Type B pancreatic cell (in vitro differentiated cells): Measurements from ENCODE around the gene RXFP3. TPM values are rescaled to one million over a fixed set of nuclear protein-coding genes. Genes with fewer than 3 reads are reported as not detected.
A peak's percentile ranks its signal among the peaks of the same experiment; 100 is the strongest.

ENCODE experiments used
- DNase-seq: peaks from one replicate; pipeline ENCODE4 v3.0.0; 2021; ENCODE audit warnings: mixed read lengths; ENCODE audit not compliant: unreplicated experiment; ENCODE audit errors: extremely low spot score
- H3K27ac Mint-ChIP-seq: 2 replicates; pipeline ENCODE4 v1.8.0; 2021; ENCODE audit warnings: mild to moderate bottlenecking, mixed read lengths
- H3K27me3 Mint-ChIP-seq: 2 replicates; pipeline ENCODE4 v1.8.0; 2021; ENCODE audit warnings: mixed read lengths
- H3K36me3 Mint-ChIP-seq: 2 replicates; pipeline ENCODE4 v1.8.0; 2021; ENCODE audit warnings: mixed read lengths
- H3K4me1 Mint-ChIP-seq: one replicate; pipeline ENCODE4 v1.8.0; 2021; ENCODE audit warnings: mixed read lengths; ENCODE audit not compliant: unreplicated experiment
- H3K4me3 Mint-ChIP-seq: 2 replicates; pipeline ENCODE4 v1.8.0; 2021; ENCODE audit warnings: mild to moderate bottlenecking, mixed read lengths
- H3K9me3 Mint-ChIP-seq: 2 replicates; pipeline ENCODE4 v1.8.0; 2021; ENCODE audit warnings: mixed read lengths
- long read RNA-seq: library from polyadenylated mRNA; unstranded; transcript quantifications from one replicate; pipeline ENCODE4 v2.0.0, GENCODE V29; 2020
- total RNA-seq: library from RNA; stranded (reverse); gene quantifications from 2 replicates; pipeline ENCODE4 v1.2.1, GENCODE V29; 2021; ENCODE audit warnings: low replicate concordance
- TF ChIP-seq, protein P1 (sequence below): fragments of 200-600 bp; sonication (generic); conservative IDR thresholded peaks from 2 replicates; pipeline ENCODE4 v1.5.0; 2021; ENCODE audit warnings: antibody characterized with exemption, mild to moderate bottlenecking

Gene RXFP3, protein sequence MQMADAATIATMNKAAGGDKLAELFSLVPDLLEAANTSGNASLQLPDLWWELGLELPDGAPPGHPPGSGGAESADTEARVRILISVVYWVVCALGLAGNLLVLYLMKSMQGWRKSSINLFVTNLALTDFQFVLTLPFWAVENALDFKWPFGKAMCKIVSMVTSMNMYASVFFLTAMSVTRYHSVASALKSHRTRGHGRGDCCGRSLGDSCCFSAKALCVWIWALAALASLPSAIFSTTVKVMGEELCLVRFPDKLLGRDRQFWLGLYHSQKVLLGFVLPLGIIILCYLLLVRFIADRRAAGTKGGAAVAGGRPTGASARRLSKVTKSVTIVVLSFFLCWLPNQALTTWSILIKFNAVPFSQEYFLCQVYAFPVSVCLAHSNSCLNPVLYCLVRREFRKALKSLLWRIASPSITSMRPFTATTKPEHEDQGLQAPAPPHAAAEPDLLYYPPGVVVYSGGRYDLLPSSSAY
- total RNA-seq = 0.31 TPM in 1 of 2 replicates, not detected in the other
- long read RNA-seq = 0 reads

DNA sequence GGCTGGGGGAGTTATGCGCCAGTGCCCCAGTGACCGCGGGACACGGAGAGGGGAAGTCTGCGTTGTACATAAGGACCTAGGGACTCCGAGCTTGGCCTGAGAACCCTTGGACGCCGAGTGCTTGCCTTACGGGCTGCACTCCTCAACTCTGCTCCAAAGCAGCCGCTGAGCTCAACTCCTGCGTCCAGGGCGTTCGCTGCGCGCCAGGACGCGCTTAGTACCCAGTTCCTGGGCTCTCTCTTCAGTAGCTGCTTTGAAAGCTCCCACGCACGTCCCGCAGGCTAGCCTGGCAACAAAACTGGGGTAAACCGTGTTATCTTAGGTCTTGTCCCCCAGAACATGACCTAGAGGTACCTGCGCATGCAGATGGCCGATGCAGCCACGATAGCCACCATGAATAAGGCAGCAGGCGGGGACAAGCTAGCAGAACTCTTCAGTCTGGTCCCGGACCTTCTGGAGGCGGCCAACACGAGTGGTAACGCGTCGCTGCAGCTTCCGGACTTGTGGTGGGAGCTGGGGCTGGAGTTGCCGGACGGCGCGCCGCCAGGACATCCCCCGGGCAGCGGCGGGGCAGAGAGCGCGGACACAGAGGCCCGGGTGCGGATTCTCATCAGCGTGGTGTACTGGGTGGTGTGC is at the start of gene RXFP3:
RXFP3 (plus strand) TSS at position 6 of the 636 bp plus-strand sequence; CDS start at position 361, 355 bp downstream.
- H3K4me1 Mint-ChIP-seq = peaks cover 5% of the 10 kb centered on the region
- no peaks in the 10 kb centered on the region for H3K9me3 Mint-ChIP-seq
- H3K4me3 Mint-ChIP-seq = peak within 1 kb of the TSS; percentile 86
- no peak for DNase-seq
- no peak within 1 kb of the TSS for H3K27ac Mint-ChIP-seq
- TF ChIP-seq, protein P1, sequence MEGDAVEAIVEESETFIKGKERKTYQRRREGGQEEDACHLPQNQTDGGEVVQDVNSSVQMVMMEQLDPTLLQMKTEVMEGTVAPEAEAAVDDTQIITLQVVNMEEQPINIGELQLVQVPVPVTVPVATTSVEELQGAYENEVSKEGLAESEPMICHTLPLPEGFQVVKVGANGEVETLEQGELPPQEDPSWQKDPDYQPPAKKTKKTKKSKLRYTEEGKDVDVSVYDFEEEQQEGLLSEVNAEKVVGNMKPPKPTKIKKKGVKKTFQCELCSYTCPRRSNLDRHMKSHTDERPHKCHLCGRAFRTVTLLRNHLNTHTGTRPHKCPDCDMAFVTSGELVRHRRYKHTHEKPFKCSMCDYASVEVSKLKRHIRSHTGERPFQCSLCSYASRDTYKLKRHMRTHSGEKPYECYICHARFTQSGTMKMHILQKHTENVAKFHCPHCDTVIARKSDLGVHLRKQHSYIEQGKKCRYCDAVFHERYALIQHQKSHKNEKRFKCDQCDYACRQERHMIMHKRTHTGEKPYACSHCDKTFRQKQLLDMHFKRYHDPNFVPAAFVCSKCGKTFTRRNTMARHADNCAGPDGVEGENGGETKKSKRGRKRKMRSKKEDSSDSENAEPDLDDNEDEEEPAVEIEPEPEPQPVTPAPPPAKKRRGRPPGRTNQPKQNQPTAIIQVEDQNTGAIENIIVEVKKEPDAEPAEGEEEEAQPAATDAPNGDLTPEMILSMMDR = no peak
- peaks cover 34% of the 10 kb centered on the region for H3K27me3 Mint-ChIP-seq
- no peaks in the 10 kb centered on the region for H3K36me3 Mint-ChIP-seq

DNA sequence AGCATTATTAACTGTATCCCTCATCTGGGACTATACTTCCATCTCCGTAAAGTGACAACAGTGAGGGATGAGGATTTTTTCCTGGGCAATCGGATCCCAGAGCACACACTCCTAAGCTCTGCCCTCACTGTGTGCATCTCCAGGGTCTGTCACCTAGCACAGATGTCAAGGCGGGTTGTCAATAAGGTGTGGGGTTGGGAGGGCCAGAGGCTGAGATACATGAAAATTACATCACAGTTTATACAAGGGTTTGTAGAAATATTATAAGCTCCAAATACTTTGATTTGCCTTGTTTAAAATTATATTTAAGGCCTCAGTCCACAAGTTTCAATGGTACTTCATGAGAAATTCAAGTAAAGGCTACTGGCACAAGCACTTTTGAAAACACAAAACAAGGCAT is 48.9 kb upstream of the RXFP3 start:
- no peaks in the 10 kb centered on the region for H3K9me3 Mint-ChIP-seq
- H3K4me3 Mint-ChIP-seq = no peak overlapping the region
- H3K27ac Mint-ChIP-seq = no peak overlapping the region
- TF ChIP-seq, protein P1 = no peak
- H3K27me3 Mint-ChIP-seq = peaks cover 16% of the 10 kb centered on the region
- H3K36me3 Mint-ChIP-seq = no peaks in the 10 kb centered on the region
- no peak for DNase-seq
- peaks cover 28% of the 10 kb centered on the region for H3K4me1 Mint-ChIP-seq

DNA sequence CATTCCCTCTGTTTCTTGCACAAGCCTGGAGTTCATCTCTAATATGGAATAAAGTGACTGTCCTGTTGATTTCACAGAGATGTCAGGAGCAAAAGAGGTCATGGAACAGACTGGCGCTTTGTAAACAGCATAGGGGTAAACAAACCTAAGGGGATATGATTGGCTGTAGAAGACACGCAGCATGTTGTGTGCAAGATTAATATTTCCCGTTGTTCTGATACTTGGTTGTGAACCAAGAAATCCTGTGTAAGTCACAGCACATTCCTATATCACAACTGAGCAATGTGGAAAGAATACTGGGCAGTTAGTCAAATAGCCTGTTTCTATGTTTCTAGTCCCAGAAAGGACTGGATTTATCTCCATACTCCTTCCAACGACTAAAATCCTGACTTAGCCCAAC is 47.6 kb upstream of the RXFP3 start:
- TF ChIP-seq, protein P1 = no peak
- peak overlapping the region; percentile 31 for H3K4me3 Mint-ChIP-seq
- peaks cover 26% of the 10 kb centered on the region for H3K27me3 Mint-ChIP-seq
- H3K4me1 Mint-ChIP-seq = peaks cover 38% of the 10 kb centered on the region
- no peaks in the 10 kb centered on the region for H3K36me3 Mint-ChIP-seq
- no peak overlapping the region for H3K27ac Mint-ChIP-seq
- no peak for DNase-seq
- H3K9me3 Mint-ChIP-seq = no peaks in the 10 kb centered on the region

DNA sequence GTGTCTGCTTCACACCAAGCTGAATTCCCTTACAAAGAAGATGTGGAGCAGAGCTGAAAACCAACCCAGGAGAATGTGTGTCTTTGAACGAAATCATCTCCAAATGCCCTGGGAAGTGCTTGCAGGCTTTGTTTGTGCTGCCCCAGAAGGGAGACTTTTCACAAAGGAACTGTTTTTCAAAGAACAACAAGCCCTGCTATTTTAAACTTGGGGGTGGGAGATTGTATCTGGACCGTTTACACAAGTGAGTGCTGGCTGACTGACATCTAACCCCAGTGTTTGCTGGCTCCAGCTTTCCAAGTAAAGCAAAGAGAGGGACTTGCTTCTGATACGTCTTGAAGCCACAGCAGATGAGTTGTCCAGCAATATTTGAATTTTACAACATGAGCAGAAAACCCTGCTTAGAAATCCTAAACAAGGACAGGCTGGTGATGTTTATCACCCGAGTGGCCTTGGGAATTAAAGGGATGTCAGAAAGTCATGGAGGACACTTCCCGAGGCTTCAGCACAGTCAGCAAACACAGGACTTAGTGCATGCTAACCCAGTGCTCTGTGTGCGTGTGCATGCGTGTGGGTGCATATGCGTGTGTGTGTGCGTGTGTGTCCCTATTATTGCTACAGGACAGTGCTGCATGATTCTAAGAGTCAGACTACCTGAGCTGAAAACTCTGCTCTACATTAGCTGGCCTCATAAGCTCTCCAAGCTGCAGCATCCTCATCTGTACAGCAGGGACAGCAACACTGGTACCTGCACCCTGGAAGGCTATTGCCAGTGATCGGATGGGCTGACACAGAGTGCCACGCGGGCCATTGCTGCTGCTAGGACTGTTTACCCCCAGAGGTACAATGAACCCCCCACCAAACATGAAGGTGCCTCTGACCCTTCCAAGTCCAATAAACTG is 45.8 kb upstream of the RXFP3 start:
- H3K27me3 Mint-ChIP-seq = peaks cover 35% of the 10 kb centered on the region
- no peaks in the 10 kb centered on the region for H3K9me3 Mint-ChIP-seq
- H3K36me3 Mint-ChIP-seq = no peaks in the 10 kb centered on the region
- peak overlapping the region; percentile 88 for H3K4me3 Mint-ChIP-seq
- H3K4me1 Mint-ChIP-seq = peaks cover 32% of the 10 kb centered on the region
- TF ChIP-seq, protein P1 = peak; percentile 57
- H3K27ac Mint-ChIP-seq = peak overlapping the region; percentile 58
- no peak for DNase-seq

DNA sequence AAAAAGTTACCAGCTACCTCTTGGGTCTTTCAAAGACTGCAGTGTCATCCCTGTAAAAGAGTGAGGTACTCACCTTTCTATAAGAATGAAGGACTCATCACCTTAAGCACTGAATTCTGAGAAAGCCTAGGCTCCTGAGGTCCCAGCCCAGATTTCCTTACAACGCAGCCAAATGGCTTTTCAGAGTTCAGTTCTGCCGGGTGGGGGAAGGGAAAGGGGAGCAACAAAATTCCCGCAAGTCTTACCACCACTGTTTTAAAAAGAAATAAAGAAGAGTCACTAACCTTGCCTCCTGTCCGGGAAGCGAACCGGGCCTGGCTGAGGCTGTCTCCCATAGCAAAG is 44.8 kb upstream of the RXFP3 start:
- Mint-ChIP-seq H3K4me3 (peak overlapping the region; percentile 88), H3K9me3 (no peaks in the 10 kb centered on the region), H3K27me3 (peaks cover 37% of the 10 kb centered on the region), H3K4me1 (peaks cover 32% of the 10 kb centered on the region), H3K27ac (peak overlapping the region; percentile 58), H3K36me3 (no peaks in the 10 kb centered on the region)
- TF ChIP-seq, protein P1 = no peak
- DNase-seq = no peak
